ENCODE data around the gene PAQR8. TPM values are rescaled to one million over a fixed set of nuclear protein-coding genes. Genes with fewer than 3 reads are reported as not detected.

Gene PAQR8
- total RNA-seq, 1 donor from 2014 or later = 9.5 TPM

DNA sequence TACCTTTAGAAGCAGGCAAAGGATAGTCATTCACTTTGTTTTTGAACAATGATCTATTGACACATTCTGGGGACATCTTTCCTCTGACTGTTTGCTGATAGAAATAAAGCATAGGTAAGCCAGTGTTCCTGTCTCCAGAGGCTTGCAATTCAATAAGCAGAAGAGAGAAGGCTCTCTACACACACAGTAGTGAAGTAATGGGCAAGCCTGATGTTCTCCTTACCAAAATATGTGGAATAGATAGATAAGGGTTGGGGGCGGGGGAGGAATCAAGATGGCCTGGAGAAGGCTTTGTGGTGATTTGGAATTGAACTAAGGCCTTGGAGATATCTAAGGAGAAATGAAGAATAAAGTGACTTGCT lies 27.3 kb downstream of the PAQR8 start:
- peaks cover 13% of the 10 kb centered on the region for H3K36me3 Mint-ChIP-seq
- TF ChIP-seq, protein P1, sequence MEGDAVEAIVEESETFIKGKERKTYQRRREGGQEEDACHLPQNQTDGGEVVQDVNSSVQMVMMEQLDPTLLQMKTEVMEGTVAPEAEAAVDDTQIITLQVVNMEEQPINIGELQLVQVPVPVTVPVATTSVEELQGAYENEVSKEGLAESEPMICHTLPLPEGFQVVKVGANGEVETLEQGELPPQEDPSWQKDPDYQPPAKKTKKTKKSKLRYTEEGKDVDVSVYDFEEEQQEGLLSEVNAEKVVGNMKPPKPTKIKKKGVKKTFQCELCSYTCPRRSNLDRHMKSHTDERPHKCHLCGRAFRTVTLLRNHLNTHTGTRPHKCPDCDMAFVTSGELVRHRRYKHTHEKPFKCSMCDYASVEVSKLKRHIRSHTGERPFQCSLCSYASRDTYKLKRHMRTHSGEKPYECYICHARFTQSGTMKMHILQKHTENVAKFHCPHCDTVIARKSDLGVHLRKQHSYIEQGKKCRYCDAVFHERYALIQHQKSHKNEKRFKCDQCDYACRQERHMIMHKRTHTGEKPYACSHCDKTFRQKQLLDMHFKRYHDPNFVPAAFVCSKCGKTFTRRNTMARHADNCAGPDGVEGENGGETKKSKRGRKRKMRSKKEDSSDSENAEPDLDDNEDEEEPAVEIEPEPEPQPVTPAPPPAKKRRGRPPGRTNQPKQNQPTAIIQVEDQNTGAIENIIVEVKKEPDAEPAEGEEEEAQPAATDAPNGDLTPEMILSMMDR (IDR thresholded peaks at IDR 0.05; ENCODE audit: unreplicated experiment) = no peak

DNA sequence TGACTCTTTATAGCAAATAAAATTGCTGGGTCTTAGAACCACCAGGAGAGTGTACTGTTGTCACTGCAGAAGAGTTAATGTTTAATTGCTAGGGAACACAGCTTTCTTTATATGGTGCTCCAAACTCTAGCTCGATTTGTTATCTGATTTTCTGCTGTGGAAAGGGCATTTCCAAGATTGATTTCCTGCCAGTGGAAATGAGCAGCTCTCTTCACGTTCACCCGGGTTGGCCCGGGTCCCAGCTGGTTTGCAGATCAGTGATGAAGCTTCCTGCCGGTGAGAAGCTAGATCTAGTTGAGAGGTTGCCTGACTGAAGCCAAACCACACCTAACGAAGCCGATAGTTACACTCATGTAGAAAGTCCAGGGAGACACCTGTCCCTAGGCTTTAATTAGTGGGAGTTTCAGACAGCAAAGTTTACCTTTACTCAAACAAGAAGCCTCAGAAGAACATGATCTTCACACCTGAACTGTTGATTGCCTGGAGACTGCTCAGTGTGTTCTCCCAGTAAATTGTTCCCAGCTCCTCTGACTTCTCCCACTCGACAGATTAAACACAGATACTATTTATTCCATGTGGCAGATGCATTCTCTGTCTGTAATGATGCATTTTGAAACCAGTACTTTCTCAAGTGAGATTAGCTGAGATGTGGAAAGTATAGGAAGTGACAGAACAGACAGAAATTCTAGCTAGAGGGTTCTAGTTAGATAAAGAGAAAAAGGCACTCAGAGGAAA lies 27.8 kb downstream of the PAQR8 start:
- Mint-ChIP-seq H3K27me3 (ENCODE audit: low read depth) (no peaks in the 10 kb centered on the region), H3K4me1 (peaks cover 21% of the 10 kb centered on the region), H3K36me3 (peaks cover 12% of the 10 kb centered on the region), H3K27ac (peak overlapping the region; percentile 54), H3K9me3 (peaks cover 10% of the 10 kb centered on the region), H3K4me3 (no peak overlapping the region)
- TF ChIP-seq, protein P1 (IDR thresholded peaks at IDR 0.05; ENCODE audit: unreplicated experiment) = no peak
- no peak for DNase-seq (ENCODE audit: low spot score in 2 of 2, unreplicated experiment in 2 of 2)

More for the DNA sequence above, 27.3 kb downstream of the PAQR8 start:
- peaks cover 11% of the 10 kb centered on the region for H3K9me3 Mint-ChIP-seq
- no peak overlapping the region for H3K27ac Mint-ChIP-seq
- no peak overlapping the region for H3K4me3 Mint-ChIP-seq
- DNase-seq (ENCODE audit: low spot score in 2 of 2, unreplicated experiment in 2 of 2) = no peak
- H3K4me1 Mint-ChIP-seq = peaks cover 21% of the 10 kb centered on the region
- H3K27me3 Mint-ChIP-seq (ENCODE audit: low read depth) = no peaks in the 10 kb centered on the region

DNA sequence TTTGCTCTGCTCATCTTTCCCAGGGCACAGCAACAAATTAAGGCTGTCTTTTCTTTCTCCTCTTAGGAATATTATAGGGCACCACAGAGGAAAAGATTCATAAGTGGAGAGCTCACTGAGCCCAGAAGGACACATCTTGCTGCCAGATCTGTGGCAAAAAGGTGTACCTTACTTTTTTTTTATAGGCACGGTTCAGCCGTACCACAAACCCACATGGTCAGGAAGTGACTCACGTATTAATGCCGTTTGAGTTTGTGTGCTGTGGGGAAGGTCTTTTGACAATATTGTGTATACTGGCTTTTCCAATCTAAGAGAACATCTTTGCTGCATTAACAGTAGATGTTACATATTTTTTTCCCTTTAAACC lies 28.4 kb downstream of the PAQR8 start:
- peaks cover 12% of the 10 kb centered on the region for H3K36me3 Mint-ChIP-seq

DNA sequence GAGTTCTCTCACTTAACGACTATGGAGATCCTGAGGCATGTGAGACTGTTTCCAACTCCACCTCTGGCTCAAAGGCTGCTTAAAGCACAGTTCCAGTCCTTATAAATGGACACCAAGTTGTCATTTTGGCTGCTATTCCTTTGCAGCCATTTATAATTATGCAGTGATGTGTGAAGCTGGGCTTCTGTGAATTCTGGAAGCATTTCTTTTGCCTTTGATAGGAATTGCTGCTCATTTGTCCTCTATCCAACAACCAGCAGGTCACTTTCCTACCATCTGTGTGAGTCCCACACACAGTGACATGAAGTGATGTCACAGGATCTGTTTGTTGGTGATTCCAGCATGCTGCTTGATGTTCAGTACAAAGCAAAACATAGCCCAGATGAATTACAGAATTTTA lies 29.6 kb downstream of the PAQR8 start:
- Mint-ChIP-seq H3K27me3 (ENCODE audit: low read depth) (no peaks in the 10 kb centered on the region), H3K36me3 (peaks cover 7% of the 10 kb centered on the region), H3K4me3 (no peak overlapping the region), H3K27ac (no peak overlapping the region), H3K4me1 (peaks cover 25% of the 10 kb centered on the region), H3K9me3 (peaks cover under 1% of the 10 kb centered on the region)
- DNase-seq (ENCODE audit: low spot score in 2 of 2, unreplicated experiment in 2 of 2) = no peak
- TF ChIP-seq, protein P1 (IDR thresholded peaks at IDR 0.05; ENCODE audit: unreplicated experiment) = no peak

More for the DNA sequence above, 28.4 kb downstream of the PAQR8 start:
- DNase-seq (ENCODE audit: low spot score in 2 of 2, unreplicated experiment in 2 of 2) = no peak
- peaks cover 4% of the 10 kb centered on the region for H3K9me3 Mint-ChIP-seq
- TF ChIP-seq, protein P1 (IDR thresholded peaks at IDR 0.05; ENCODE audit: unreplicated experiment) = no peak
- peaks cover 21% of the 10 kb centered on the region for H3K4me1 Mint-ChIP-seq
- H3K4me3 Mint-ChIP-seq = no peak overlapping the region
- no peaks in the 10 kb centered on the region for H3K27me3 Mint-ChIP-seq (ENCODE audit: low read depth)
- H3K27ac Mint-ChIP-seq = peak overlapping the region; percentile 54

DNA sequence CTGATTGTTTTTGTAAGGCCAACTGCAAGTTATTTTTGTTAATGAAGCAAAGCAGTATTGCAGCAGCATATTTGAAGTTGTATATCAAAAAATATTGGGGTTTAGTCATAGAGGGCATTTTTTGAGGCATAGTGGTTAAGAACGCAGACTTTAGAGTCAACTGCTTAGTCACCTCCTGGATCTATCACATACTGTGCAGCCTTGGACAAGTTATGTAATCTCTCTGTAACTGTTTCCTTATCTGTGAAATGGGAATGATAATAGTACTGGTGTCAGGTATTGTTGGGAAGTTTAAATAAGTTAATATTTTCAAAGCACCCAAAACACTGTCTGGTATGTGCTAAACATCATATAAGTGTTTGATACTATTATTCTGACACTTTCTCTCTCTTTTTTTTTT lies 31.0 kb downstream of the PAQR8 start:
- Mint-ChIP-seq H3K27ac (no peak overlapping the region), H3K27me3 (ENCODE audit: low read depth) (no peaks in the 10 kb centered on the region), H3K4me1 (peaks cover 25% of the 10 kb centered on the region), H3K9me3 (no peaks in the 10 kb centered on the region), H3K36me3 (no peaks in the 10 kb centered on the region), H3K4me3 (no peak overlapping the region)
- TF ChIP-seq, protein P1 (IDR thresholded peaks at IDR 0.05; ENCODE audit: unreplicated experiment) = no peak
- no peak for DNase-seq (ENCODE audit: low spot score in 2 of 2, unreplicated experiment in 2 of 2)
